Sciatic nerve (tissue), 2 donors: ENCODE measurements around the gene MLYCD. TPM values are rescaled to one million over a fixed set of nuclear protein-coding genes. Genes with fewer than 3 reads are reported as not detected.

Source experiments
- ATAC-seq: fragments of 200-7000 bp; cut with Tn5 transposase; one replicate; pipeline ENCODE4 v1.9.1; 2020; ENCODE audit warnings: mild to moderate bottlenecking, moderate library complexity
- DNase-seq: peaks from one replicate; pipeline ENCODE4 v3.0.0-alpha.2; 2020; ENCODE audit warnings: low spot score
- intact Hi-C: fragments of 100-400 bp; cut with DNase I; formaldehyde crosslinking; loops from one replicate; pipeline ENCODE4 v1.14.2; 2022
- total RNA-seq: library from RNA; stranded (reverse); fragmentation: NEBNext Ultra II Directional; extraction: Animal tissue kit (Norgen Biotek cat#: 25700); gene quantifications from one replicate; pipeline ENCODE4 v1.2.1, GENCODE V29; 2021
- donor health status: DM: no; HTN: no; CAD: no.
- donor health status: DM: no; HTN: no; CAD: no.

Gene MLYCD
- total RNA-seq, 1 donor from 2014 or later = 8.2 TPM

GRCh38 chr16:83973581-83974385 lies 74.9 kb downstream of the MLYCD start:
- no peak for ATAC-seq
- no peak for DNase-seq
- intact Hi-C loops = loop anchor here (5.0 kb wide), 1 partner anchor 89 kb away; no protein-coding TSS in a partner anchor

GRCh38 chr16:83974475-83974874 lies 75.6 kb downstream of the MLYCD start:
- intact Hi-C loops = loop anchor here (5.0 kb wide), 1 partner anchor 88 kb away; no protein-coding TSS in a partner anchor
- DNase-seq = no peak

GRCh38 chr16:83975590-83976260 lies 76.8 kb downstream of the MLYCD start:
- ATAC-seq = no peak
- no peak for DNase-seq
- intact Hi-C loops = no loop called here

More at GRCh38 chr16:83974475-83974874, 75.6 kb downstream of the MLYCD start:
- no peak for ATAC-seq

Other genes with a start within 250 kb of the MLYCD start
- gene HSBP1, start 91.1 kb upstream of the MLYCD start, total RNA-seq = 75.6 TPM
- 11.5 TPM for gene OSGIN1, start 54.1 kb downstream of the MLYCD start, total RNA-seq
- gene NECAB2, start 69.1 kb downstream of the MLYCD start, total RNA-seq = 0.80 TPM
- not detected for gene SLC38A8, start 143.7 kb downstream of the MLYCD start, total RNA-seq
- gene MBTPS1, start 217.8 kb downstream of the MLYCD start, total RNA-seq = 91.1 TPM
- 31.3 TPM for gene HSDL1, start 246.1 kb downstream of the MLYCD start, total RNA-seq
- gene DNAAF1, start 246.2 kb downstream of the MLYCD start, total RNA-seq = 1.4 TPM